ENCODE results near the gene KLF1.

KLF1 gene

DNA sequence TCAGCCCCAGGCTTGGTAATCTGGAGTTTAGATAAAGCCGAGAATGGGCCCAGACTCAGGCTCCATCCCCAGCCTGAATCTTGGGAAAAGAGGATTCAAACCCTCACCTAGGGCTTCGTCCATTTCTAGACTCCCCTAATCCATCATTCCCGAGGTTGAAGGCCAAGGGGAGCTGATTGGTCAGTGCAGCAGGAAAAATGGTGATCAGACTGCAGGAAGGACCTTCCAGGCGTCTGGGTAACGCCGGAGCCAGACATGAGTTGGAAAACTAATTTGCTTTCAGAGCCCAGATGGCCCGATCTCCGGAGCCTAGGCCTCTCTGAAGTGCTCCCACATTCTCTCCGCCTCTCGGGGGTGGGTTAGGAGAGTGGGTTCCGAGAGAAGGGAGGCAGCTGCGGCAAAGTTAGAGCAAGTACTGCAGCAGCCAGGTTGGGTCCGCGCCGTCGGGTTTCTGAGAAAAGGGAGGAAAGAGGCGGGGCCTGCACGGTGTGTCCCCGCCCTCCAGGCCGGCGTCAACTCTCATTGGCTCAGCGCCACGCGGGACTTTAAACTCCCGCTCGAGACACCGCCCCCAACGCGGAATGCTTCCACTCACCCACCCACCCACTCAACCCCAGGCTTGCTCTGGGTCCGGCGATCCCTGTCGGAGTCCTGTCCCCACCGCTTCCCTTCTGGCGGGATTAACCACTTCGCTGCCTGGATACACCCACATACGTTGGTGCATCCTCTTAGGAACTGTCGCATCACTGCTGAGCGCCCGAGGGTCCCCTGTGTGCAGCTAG is 51.8 kb downstream of the KLF1 start:
- DNase-seq (no peak), ATAC-seq (replicated peaks) (no peak)
- no peak overlapping the region for H3K4me3 Mint-ChIP-seq
- H3K36me3 Mint-ChIP-seq (ENCODE audit: insufficient read depth), result peaks cover 10% of the 10 kb centered on the region
- peaks cover 69 to 91% of the 10 kb centered on the region in 2 donors for H3K27me3 Mint-ChIP-seq
- no peaks in the 10 kb centered on the region for H3K9me3 Mint-ChIP-seq
- no peak overlapping the region for H3K27ac Mint-ChIP-seq
- H3K4me1 Mint-ChIP-seq (ENCODE audit: low read depth in 2 of 2), result peaks cover 27 to 35% of the 10 kb centered on the region in 2 donors

DNA sequence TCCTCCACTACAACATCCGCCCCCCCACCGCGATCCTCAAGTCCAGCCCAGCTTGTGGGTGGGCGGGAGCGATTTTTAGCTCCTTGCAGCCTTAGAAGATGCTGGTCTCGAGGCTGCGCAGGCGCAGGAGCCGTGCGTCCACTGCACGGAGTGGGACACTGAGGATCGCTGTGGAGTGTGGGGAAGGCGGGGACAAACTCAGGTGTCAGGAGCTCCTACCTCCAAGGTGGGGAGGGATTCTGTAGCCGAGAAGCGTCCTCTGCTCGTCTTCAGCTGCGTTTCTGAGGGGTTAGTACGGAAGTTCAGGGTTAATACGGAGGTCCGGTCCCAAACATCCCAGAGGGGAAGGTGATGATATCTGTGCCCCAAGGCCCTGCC is 52.4 kb downstream of the KLF1 start, which contains the start of gene RTBDN:
RTBDN (minus strand) TSS at position 14 of the 378 bp plus-strand sequence. CDS start 4,600 bp downstream, outside the sequence.
- H3K36me3 Mint-ChIP-seq (ENCODE audit: insufficient read depth), result peaks cover 10% of the 10 kb centered on the region
- H3K9me3 Mint-ChIP-seq, result no peaks in the 10 kb centered on the region
- peaks cover 69 to 91% of the 10 kb centered on the region in 2 donors for H3K27me3 Mint-ChIP-seq
- no peak for ATAC-seq (replicated peaks)
- H3K27ac Mint-ChIP-seq, result no peak within 1 kb of the TSS
- no peak for DNase-seq
- H3K4me3 Mint-ChIP-seq, result peak within 1 kb of the TSS; percentile 67 to 70
- H3K4me1 Mint-ChIP-seq (ENCODE audit: low read depth in 2 of 2), result peaks cover 27 to 34% of the 10 kb centered on the region in 2 donors

Measured in effector memory CD8-positive, alpha-beta T cell (primary cell).